NT2/D1 (cell line): ENCODE measurements around the gene SPATA12.

ENCODE experiments used
- SUZ12 ChIP-seq: IDR thresholded peaks from 2 replicates; pipeline ENCODE4 v1.6.1; 2011; ENCODE audit not compliant: insufficient read length, insufficient read depth; ENCODE audit errors: extremely low read depth
- YY1 ChIP-seq: IDR thresholded peaks from 2 replicates; pipeline ENCODE4 v1.6.1; 2011; ENCODE audit not compliant: insufficient read length, insufficient read depth

GRCh38 chr3:57030721-57031120 lies 29.7 kb upstream of the SPATA12 start:
- TF ChIP-seq YY1, result no peak
- TF ChIP-seq SUZ12, result no peak
